HEK293T (cell line): ENCODE data around the gene PRELID3B.

Source experiments
- CTCF ChIA-PET: fragments of 350-600 bp; formaldehyde crosslinking; extraction: SDS; loops from one replicate; lab custom pipeline; 2021; ENCODE audit warnings: antibody characterized with exemption, inconsistent platforms; lab: Yijun Ruan, JAX
- POLR2A ChIA-PET: fragments of 350-600 bp; formaldehyde crosslinking; extraction: SDS; loops from one replicate; lab custom pipeline; 2020; ENCODE audit warnings: antibody characterized with exemption, inconsistent platforms; lab: Yijun Ruan, JAX
- DNase-seq: peaks from one replicate; pipeline ENCODE4 v3.0.0; 2012; ENCODE audit warnings: mixed read lengths; ENCODE audit errors: extremely low spot score
- BHLHE40 ChIP-seq: fragments of 450-650 bp; IDR thresholded peaks from 2 replicates; pipeline ENCODE4 v1.6.1; 2016; ENCODE audit warnings: mild to moderate bottlenecking, moderate library complexity, borderline replicate concordance
- CTBP1 ChIP-seq: fragments of 450-650 bp; IDR thresholded peaks from 2 replicates; pipeline ENCODE4 v1.6.1; 2016; ENCODE audit warnings: borderline replicate concordance
- ELF4 ChIP-seq: fragments of 450-650 bp; IDR thresholded peaks from 2 replicates; pipeline ENCODE4 v1.6.1; 2017; ENCODE audit warnings: antibody characterized with exemption
- FOXK2 ChIP-seq: fragments of 450-650 bp; IDR thresholded peaks from 2 replicates; pipeline ENCODE4 v1.6.1; 2016; ENCODE audit warnings: mild to moderate bottlenecking
- FOXM1 ChIP-seq: fragments of 450-650 bp; IDR thresholded peaks from 2 replicates; pipeline ENCODE4 v1.6.1; 2017; ENCODE audit warnings: mild to moderate bottlenecking, borderline replicate concordance
- HDGF ChIP-seq: fragments of 450-650 bp; IDR thresholded peaks from 2 replicates; pipeline ENCODE4 v1.6.1; 2017; ENCODE audit warnings: antibody characterized with exemption, borderline replicate concordance
- L3MBTL2 ChIP-seq: fragments of 450-650 bp; conservative IDR thresholded peaks from 2 replicates; pipeline ENCODE4 v1.6.1; 2016; ENCODE audit warnings: mild to moderate bottlenecking
- LEF1 ChIP-seq: fragments of 450-650 bp; IDR thresholded peaks from 2 replicates; pipeline ENCODE4 v1.6.1; 2017; ENCODE audit warnings: mild to moderate bottlenecking, borderline replicate concordance
- NFRKB ChIP-seq: fragments of 450-650 bp; IDR thresholded peaks from 2 replicates; pipeline ENCODE4 v1.6.1; 2016; ENCODE audit warnings: mild to moderate bottlenecking, moderate library complexity
- SUZ12 ChIP-seq: fragments of 450-650 bp; IDR thresholded peaks from 2 replicates; pipeline ENCODE4 v1.6.1; 2016; ENCODE audit warnings: mild to moderate bottlenecking
- TARDBP ChIP-seq: fragments of 450-650 bp; IDR thresholded peaks from 2 replicates; pipeline ENCODE4 v1.6.1; 2016
- ZNF384 ChIP-seq: fragments of 450-650 bp; IDR thresholded peaks from 2 replicates; pipeline ENCODE4 v1.6.1; 2016
- TF ChIP-seq, protein P1 (sequence below): fragments of 450-650 bp; IDR thresholded peaks from 2 replicates; pipeline ENCODE4 v1.6.1; 2016

Gene PRELID3B

GRCh38 chr20:58985656-58986055, 56.9 kb downstream of the PRELID3B start:
- no peak for TF ChIP-seq L3MBTL2
- TF ChIP-seq ELF4, result no peak
- TF ChIP-seq ZNF384, result no peak
- TF ChIP-seq TARDBP, result no peak
- no peak for TF ChIP-seq HDGF
- TF ChIP-seq FOXK2, result no peak
- TF ChIP-seq SUZ12, result no peak
- no peak for TF ChIP-seq BHLHE40
- TF ChIP-seq LEF1, result no peak
- TF ChIP-seq, protein P1, sequence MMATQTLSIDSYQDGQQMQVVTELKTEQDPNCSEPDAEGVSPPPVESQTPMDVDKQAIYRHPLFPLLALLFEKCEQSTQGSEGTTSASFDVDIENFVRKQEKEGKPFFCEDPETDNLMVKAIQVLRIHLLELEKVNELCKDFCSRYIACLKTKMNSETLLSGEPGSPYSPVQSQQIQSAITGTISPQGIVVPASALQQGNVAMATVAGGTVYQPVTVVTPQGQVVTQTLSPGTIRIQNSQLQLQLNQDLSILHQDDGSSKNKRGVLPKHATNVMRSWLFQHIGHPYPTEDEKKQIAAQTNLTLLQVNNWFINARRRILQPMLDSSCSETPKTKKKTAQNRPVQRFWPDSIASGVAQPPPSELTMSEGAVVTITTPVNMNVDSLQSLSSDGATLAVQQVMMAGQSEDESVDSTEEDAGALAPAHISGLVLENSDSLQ, result no peak
- TF ChIP-seq NFRKB, result no peak
- TF ChIP-seq FOXM1, result no peak
- TF ChIP-seq CTBP1, result no peak
- POLR2A ChIA-PET, result interaction anchor here (1.4 kb wide), 1 partner anchor 17 kb away, joined by 4 read pairs; no protein-coding TSS in a partner anchor
- no peak for DNase-seq
- CTCF ChIA-PET, result interaction anchor here (0.6 kb wide), 1 partner anchor 19 kb away, joined by 5 read pairs; no protein-coding TSS in a partner anchor

GRCh38 chr20:58984691-58985090, 57.9 kb downstream of the PRELID3B start:
- POLR2A ChIA-PET, result interaction anchor here (1.4 kb wide), 1 partner anchor 16 kb away, joined by 4 read pairs; no protein-coding TSS in a partner anchor
- CTCF ChIA-PET, result no interaction called here
- DNase-seq, result no peak
- TF ChIP-seq LEF1, result no peak
